HUES64 (cell line): ENCODE data around the gene MYO5A.

Experiments
- H3K27ac ChIP-seq: 2 replicates; pipeline ENCODE4 v1.7.0; 2013; ENCODE audit warnings: low read depth, low read length, inconsistent platforms
- H3K27me3 ChIP-seq: 2 replicates; pipeline ENCODE4 v1.6.1; 2013; ENCODE audit warnings: mild to moderate bottlenecking, low read length; ENCODE audit not compliant: insufficient read depth
- H3K36me3 ChIP-seq: 2 replicates; pipeline ENCODE4 v1.6.1; 2013; ENCODE audit warnings: mild to moderate bottlenecking, low read length; ENCODE audit not compliant: insufficient read depth
- H3K4me1 ChIP-seq: 2 replicates; pipeline ENCODE4 v1.6.1; 2013; ENCODE audit warnings: mild to moderate bottlenecking, low read length, moderate library complexity; ENCODE audit not compliant: insufficient read depth
- H3K4me3 ChIP-seq: 2 replicates; pipeline ENCODE4 v1.5.1; 2013; ENCODE audit warnings: mild to moderate bottlenecking, low read length, moderate library complexity
- H3K9ac ChIP-seq: 2 replicates; pipeline ENCODE4 v1.6.1; 2013; ENCODE audit warnings: mild to moderate bottlenecking, low read depth, low read length
- H3K9me3 ChIP-seq: 2 replicates; pipeline ENCODE4 v1.6.1; 2013; ENCODE audit warnings: low read depth, low read length; ENCODE audit not compliant: insufficient read depth
- WGBS: fragments of 150-250, 120-280 bp; methylation state at CpG from one replicate; pipeline ENCODE4 v1.1.7; 2013; ENCODE audit warnings: missing lambda C conversion rate; 5-methylcytosine and 5-hydroxymethylcytosine counted together

The MYO5A gene

DNA sequence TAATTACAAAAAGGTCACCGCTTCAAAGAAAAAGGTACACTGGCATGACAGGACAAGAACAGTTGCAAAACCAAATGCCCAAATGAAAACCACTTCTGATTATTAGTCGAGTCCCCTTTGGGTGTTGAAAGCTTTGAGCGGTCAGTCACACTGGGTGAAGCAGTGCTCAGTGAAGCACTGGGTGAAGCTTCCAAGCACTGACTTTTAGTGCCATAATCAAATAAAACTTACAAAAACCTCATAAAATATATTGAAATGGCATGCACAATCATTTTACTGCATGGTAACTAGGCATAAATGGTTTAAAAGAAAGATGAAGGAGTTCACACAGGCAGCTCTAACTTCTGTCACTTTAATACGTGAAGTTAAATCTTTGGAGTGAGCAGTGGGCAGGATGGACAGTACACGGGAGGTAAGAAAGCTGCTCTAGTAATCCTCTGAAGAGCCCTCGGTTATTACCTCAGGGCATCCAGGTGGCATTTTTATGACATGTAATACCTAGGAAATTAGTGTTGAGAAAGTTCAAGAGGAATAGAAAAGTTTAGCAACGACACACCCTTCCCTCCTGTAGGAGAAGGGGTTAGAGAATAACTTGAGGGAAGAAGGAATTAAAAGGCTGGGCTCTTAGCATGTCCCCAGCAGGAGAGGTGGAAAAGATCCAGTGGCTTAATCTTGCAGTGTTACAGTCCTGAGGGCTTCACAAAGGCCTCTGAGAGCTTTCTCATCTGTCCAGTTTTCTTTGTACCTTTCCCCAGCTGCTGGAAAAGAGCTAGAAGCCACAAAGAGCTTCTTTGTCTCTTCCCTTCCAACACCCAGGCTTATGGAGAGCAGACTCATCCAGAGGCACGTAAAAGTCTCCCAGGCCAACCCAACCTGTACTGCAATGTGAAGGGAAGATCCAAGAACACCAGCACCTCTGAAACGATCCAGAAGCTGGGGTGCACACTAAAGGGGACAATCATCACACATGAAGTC, 168.2 kb downstream of the MYO5A start:
- Histone ChIP-seq H3K4me3 (no peak overlapping the region), H3K9me3 (no peaks in the 10 kb centered on the region), H3K9ac (no peak overlapping the region), H3K27ac (no peak overlapping the region), H3K36me3 (peaks cover 12% of the 10 kb centered on the region; the same call in 1 of the 2 replicates), H3K27me3 (no peaks in the 10 kb centered on the region), H3K4me1 (no peaks in the 10 kb centered on the region)
- 93% methylated on average over 9 of the region's 9 CpGs for WGBS

DNA sequence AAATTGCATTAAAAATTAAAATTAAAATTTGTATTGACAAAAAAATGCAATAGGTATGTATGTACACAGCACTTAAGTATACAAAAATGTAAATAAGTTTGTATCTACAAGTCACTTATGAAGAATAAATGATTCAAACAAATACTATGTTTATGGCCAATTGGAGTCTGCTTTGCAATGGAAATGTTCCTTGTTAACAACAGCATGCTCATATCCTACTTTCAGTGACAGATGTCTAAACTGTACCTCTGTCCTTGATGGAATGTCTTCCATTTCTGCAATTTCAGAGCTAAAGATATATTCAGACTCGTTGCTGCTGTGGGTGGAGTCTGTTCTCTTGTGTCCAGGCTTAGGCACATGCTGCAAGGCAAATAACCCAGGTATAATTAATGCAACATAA, 169.0 kb downstream of the MYO5A start:
- H3K4me1 ChIP-seq: no peaks in the 10 kb centered on the region

GRCh38 chr15:52357949-52358348, 170.7 kb downstream of the MYO5A start:
- H3K27me3 ChIP-seq: no peaks in the 10 kb centered on the region
- H3K27ac ChIP-seq: no peak overlapping the region
- H3K4me1 ChIP-seq: no peaks in the 10 kb centered on the region
- no peak overlapping the region for H3K9ac ChIP-seq
- H3K4me3 ChIP-seq: no peak overlapping the region
- H3K36me3 ChIP-seq: 0 out of 2 replicates have a peak, but pooled peaks cover 3% of the 10 kb centered on the region
- 89% methylated on average over 5 of the region's 5 CpGs for WGBS
- no peaks in the 10 kb centered on the region for H3K9me3 ChIP-seq

More for the DNA sequence above, 169.0 kb downstream of the MYO5A start:
- Histone ChIP-seq H3K4me3 (no peak overlapping the region), H3K27ac (no peak overlapping the region), H3K36me3 (peaks cover 12% of the 10 kb centered on the region; the same call in 1 of the 2 replicates), H3K9ac (no peak overlapping the region), H3K9me3 (no peaks in the 10 kb centered on the region), H3K27me3 (no peaks in the 10 kb centered on the region)
- WGBS: 100% methylated on average over 1 of the region's 1 CpG

DNA sequence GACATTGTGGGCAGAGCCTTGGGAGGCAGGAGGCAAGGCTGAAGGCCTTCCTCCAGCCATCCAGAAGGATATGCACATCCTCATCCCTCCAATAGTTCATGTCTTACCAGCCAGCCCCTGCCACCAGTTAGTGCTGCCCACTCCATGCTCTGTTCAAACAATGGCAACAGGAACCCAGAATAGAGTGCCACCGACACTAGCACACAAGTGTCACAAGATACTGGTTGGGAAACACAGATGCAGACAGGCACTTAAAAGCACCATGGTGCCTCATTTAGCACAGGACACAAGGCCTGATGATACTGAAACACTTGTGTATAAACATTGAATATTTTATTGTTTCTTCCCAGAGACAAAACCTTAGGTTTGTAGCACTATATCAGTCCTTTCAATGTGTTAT, 176.6 kb downstream of the MYO5A start:
- Histone ChIP-seq H3K9ac (no peak overlapping the region), H3K4me1 (no peaks in the 10 kb centered on the region), H3K9me3 (no peaks in the 10 kb centered on the region), H3K36me3 (peaks cover 15% of the 10 kb centered on the region), H3K27me3 (no peaks in the 10 kb centered on the region), H3K27ac (no peak overlapping the region), H3K4me3 (no peak overlapping the region)
- WGBS: 97% methylated on average over 1 of the region's 1 CpG

- no peaks in the 10 kb centered on the region for H3K4me1 ChIP-seq
- no peak overlapping the region for H3K27ac ChIP-seq
- H3K9ac ChIP-seq: no peak overlapping the region
- H3K27me3 ChIP-seq: no peaks in the 10 kb centered on the region
- WGBS: 97% methylated on average over 9 of the region's 9 CpGs
- no peak overlapping the region for H3K4me3 ChIP-seq
- peaks cover 15% of the 10 kb centered on the region for H3K36me3 ChIP-seq
- H3K9me3 ChIP-seq: no peaks in the 10 kb centered on the region
Observed at GRCh38 chr15:52351206-52351908, 177.3 kb downstream of the MYO5A start.

DNA sequence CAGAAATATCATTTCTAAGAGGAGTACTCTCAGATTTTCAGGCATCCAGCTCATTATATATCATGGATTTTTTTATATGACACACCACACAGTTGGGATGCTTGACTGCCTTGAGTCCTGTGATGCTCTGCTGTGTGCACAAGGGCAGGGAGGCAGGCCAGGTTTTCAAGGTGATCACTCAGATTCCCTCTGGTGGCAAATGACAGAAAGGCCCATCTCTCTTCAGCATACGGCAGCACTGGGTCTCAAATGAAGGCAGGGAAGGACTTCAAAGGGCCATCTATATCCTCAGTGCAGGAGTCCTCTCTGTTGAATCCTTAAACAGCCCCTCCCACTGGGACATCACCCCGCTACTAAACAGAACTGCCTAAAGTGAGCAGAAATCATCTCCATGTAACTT, 178.3 kb downstream of the MYO5A start:
- 82% methylated on average over 2 of the region's 2 CpGs for WGBS

DNA sequence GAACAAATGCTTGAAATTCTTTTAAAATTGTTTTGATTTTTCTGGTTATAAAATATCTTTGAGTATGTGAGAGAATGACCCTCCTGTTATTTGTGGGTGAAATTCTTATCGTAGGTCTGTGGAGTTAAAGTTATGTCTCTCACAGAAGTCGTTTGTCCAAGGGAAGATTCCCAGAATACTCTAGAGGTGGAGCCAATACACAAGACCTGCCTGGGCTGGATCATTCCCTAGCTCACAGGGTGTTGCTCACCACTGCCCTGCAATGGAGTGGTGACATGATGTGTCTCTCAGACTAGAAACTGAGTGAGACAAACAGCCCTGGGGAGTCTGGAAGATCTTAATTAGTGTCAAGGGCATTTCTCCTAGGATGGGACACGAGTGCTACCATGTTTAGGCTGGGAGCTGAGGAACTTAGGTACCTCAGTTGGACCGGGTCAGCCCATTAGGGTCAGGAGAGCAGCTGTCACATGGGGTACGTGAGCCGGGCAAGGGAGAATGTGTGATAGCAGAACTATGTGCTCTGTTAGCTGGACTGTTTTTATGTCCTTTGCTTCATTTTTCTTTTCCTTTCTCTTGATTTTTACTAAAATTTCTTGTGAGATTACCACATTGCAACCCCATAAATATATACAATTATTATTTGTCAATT, 179.5 kb downstream of the MYO5A start:
- H3K27ac ChIP-seq: no peak overlapping the region
- H3K9me3 ChIP-seq: no peaks in the 10 kb centered on the region
- no peaks in the 10 kb centered on the region for H3K4me1 ChIP-seq
- H3K27me3 ChIP-seq: no peaks in the 10 kb centered on the region
- peaks cover 15% of the 10 kb centered on the region for H3K36me3 ChIP-seq
- no peak overlapping the region for H3K4me3 ChIP-seq
- WGBS: 94% methylated on average over 6 of the region's 6 CpGs
- H3K9ac ChIP-seq: no peak overlapping the region

More for the DNA sequence above, 178.3 kb downstream of the MYO5A start:
- no peak overlapping the region for H3K9ac ChIP-seq
- H3K36me3 ChIP-seq: peaks cover 15% of the 10 kb centered on the region
- no peaks in the 10 kb centered on the region for H3K9me3 ChIP-seq
- H3K27ac ChIP-seq: no peak overlapping the region
- no peaks in the 10 kb centered on the region for H3K27me3 ChIP-seq
- H3K4me1 ChIP-seq: no peaks in the 10 kb centered on the region
- H3K4me3 ChIP-seq: no peak overlapping the region

GRCh38 chr15:52348056-52348745, 180.5 kb downstream of the MYO5A start:
- H3K36me3 ChIP-seq: peaks cover 15% of the 10 kb centered on the region
- H3K9ac ChIP-seq: no peak overlapping the region
- no peak overlapping the region for H3K4me3 ChIP-seq
- H3K27ac ChIP-seq: no peak overlapping the region
- H3K9me3 ChIP-seq: no peaks in the 10 kb centered on the region
- WGBS: 97% methylated on average over 5 of the region's 5 CpGs
- H3K4me1 ChIP-seq: no peaks in the 10 kb centered on the region
- no peaks in the 10 kb centered on the region for H3K27me3 ChIP-seq

DNA sequence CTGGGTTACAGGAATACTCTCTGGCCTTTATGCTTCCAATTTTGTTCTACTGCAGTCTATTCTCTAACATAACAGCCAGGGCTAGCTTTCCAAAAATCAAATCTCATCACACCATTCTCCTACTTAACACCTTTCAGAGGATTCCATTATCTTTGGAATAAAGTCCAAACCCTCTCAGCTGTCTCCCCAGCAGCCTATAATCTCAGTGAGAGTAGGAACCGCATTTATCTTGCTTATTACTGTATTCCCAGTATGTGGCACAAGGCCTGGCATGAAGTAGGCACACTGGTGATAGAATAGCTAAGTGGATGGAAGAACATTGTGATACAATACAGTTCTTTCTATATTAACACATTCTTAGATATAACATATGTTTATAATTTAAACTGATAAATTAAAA, 184.1 kb downstream of the MYO5A start:
- H3K4me3 ChIP-seq: no peak overlapping the region

DNA sequence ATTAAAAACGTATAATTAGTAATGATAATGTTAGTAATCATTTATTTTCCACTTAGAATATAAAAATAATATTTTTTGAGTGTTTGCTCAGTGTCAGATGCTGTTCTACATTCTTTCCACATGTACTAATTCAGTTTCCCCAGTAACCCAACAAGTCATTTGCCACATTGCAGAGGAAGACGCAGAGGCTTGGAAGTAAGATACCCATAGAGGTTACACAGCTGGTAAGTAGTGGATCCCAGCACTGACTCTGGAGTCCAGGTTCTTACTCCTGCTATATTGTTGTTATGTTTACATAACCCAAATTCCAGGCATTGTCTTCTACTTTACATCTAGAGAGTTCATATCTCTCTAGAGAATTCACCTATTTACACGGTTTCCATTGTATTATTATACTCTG, 184.8 kb downstream of the MYO5A start:
- H3K4me3 ChIP-seq: no peak overlapping the region

More for the DNA sequence above, 184.1 kb downstream of the MYO5A start:
- Histone ChIP-seq H3K9ac (no peak overlapping the region), H3K27me3 (no peaks in the 10 kb centered on the region), H3K36me3 (no peaks in the 10 kb centered on the region; the same call in 1 of the 2 replicates), H3K27ac (no peak overlapping the region), H3K4me1 (peaks cover 13% of the 10 kb centered on the region; the same call in 1 of the 2 replicates), H3K9me3 (no peaks in the 10 kb centered on the region)
- WGBS: 89% methylated on average over 1 of the region's 1 CpG

More for the DNA sequence above, 184.8 kb downstream of the MYO5A start:
- Histone ChIP-seq H3K36me3 (no peaks in the 10 kb centered on the region; the same call in 1 of the 2 replicates), H3K9me3 (no peaks in the 10 kb centered on the region), H3K27me3 (no peaks in the 10 kb centered on the region), H3K9ac (no peak overlapping the region), H3K4me1 (peaks cover 21% of the 10 kb centered on the region), H3K27ac (no peak overlapping the region)
- WGBS: 94% methylated on average over 2 of the region's 3 CpGs
